Adrenal gland (tissue), 12 donors: ENCODE data around the gene MYADML2. TPM values are rescaled to one million over a fixed set of nuclear protein-coding genes. Genes with fewer than 3 reads are reported as not detected.
A peak's percentile ranks its signal among the peaks of the same experiment; 100 is the strongest.

Source experiments
- DNase-seq, 7 donors: peaks; one replicate each; pipeline ENCODE4 v3.0.0-alpha.2; 2019 to 2020
- H3K27ac ChIP-seq, 5 donors: fragments of 200-600 bp; sonication (generic) in 4 of 5; 1 replicate in 3 of 5; 2 replicates in 2 of 5; pipeline versions ENCODE4 v1.5.1 to v1.8.0; 2016 to 2020; ENCODE audit warnings: mild to moderate bottlenecking in 1 of 5
- H3K27me3 ChIP-seq: fragments of 200-600 bp; 2 replicates; pipeline ENCODE4 v1.8.0; 2021
- H3K36me3 ChIP-seq, 2 donors: fragments of 200-600 bp; replicated peaks in 1 of 2; 1 replicate in 1 of 2; 2 replicates in 1 of 2; pipeline versions ENCODE4 v1.5.1 to v1.8.0; 2018 to 2022
- H3K4me1 ChIP-seq, 2 donors: fragments of 200-600 bp; replicated peaks in 1 of 2; 1 replicate in 1 of 2; 2 replicates in 1 of 2; pipeline versions ENCODE4 v1.5.1 to v1.8.0; 2018 to 2021
- H3K4me3 ChIP-seq, 4 donors: fragments of 200-600 bp; sonication (generic) in 3 of 4; one replicate each; pipeline ENCODE4 v1.5.1; 2016 to 2018
- H3K9me3 ChIP-seq, 3 donors: fragments of 200-600 bp; sonication (generic) in 1 of 3; replicated peaks in 1 of 3; 1 replicate in 2 of 3; 2 replicates in 1 of 3; pipeline versions ENCODE4 v1.5.1 to v1.8.0; 2016 to 2021
- POLR2A ChIP-seq, 2 donors: fragments of 450-650 bp; IDR thresholded peaks; one replicate each; pipeline ENCODE4 v1.6.1; 2017; ENCODE audit warnings: antibody characterized with exemption in 2 of 2, mild to moderate bottlenecking in 2 of 2, moderate library complexity in 1 of 2
- WGBS, 4 donors: extraction: QIAGEN DNeasy Blood & Tissue Kit in 2 of 4; methylation state at CpG; one replicate each; pipeline versions ENCODE4 v1.1.5 to v1.1.7; 2013 to 2017; 5-methylcytosine and 5-hydroxymethylcytosine counted together
- intact Hi-C, 2 donors: fragments of 100-400 bp; cut with DNase I; formaldehyde crosslinking; loops; one replicate each; pipeline versions ENCODE4 v1.14.1 to v1.15.0; 2022 to 2023
- polyA plus RNA-seq, 3 donors: library from polyadenylated mRNA; stranded (reverse); fragments of 200-250 nt in 2 of 3; fragments of 350-450 nt in 1 of 3; fragmentation: Illumina TruSeq in 1 of 3; extraction: RNeasy Lipid Tissue Mini Kit (QIAGEN cat#74804) in 1 of 3; gene quantifications; one replicate each; pipeline ENCODE4 v1.2.3, GENCODE V29; 2013 to 2014
- total RNA-seq, 9 donors: library from RNA; depleted of rRNA in 4 of 9; stranded (reverse); fragments of >200 nt in 4 of 9; fragments of 120-200 nt in 1 of 9; fragmentation: NEBNext Ultra II Directional in 1 of 9; extraction: Animal tissue kit (Norgen Biotek cat#: 25700) in 1 of 9; gene quantifications; one replicate each; pipeline versions ENCODE4 v1.1.0 to v1.2.4, GENCODE V29; 2013 to 2023
- TF ChIP-seq, protein P1 (sequence below), 6 experiments: fragments of 450-650 bp in 4 of 6; fragments of 200-600 bp in 2 of 6; sonication (generic) in 1 of 6; IDR thresholded peaks; 1 replicate in 5 of 6; 2 replicates in 1 of 6; pipeline versions ENCODE4 v1.5.1 to v1.8.0; 2016 to 2021; ENCODE audit warnings: antibody characterized with exemption in 6 of 6, mild to moderate bottlenecking in 2 of 6, moderate library complexity in 1 of 6
- donor health status: healthy with polysubstance abuse.
- donor health status: Bipolar disorder and iron deficiency.
- donor health status: DM: yes; HTN: yes; CAD: no.
- donor health status: DM: no; HTN: no; CAD: no.
- donor health status: DM: no; HTN: no; CAD: no.
- donor health status: DM: yes; HTN: yes; CAD: no.

Gene MYADML2
- total and polyA plus RNA-seq, 12 donors, result not detected

- Histone ChIP-seq H3K27me3 (peaks cover 28% of the 10 kb centered on the region), H3K36me3 (no peaks in the 10 kb centered on the region), H3K27ac (no peak overlapping the region), H3K4me1 (peaks cover 27% of the 10 kb centered on the region in 2 donors), H3K9me3 (no peaks in the 10 kb centered on the region), H3K4me3 (no peak overlapping the region)
- WGBS, 4 donors, result 78 to 86% (median 81%) methylated on average over 18 to 22 of the region's 22 CpGs
- TF ChIP-seq POLR2A (IDR thresholded peaks at IDR 0.05), result no peak
- TF ChIP-seq, protein P1, sequence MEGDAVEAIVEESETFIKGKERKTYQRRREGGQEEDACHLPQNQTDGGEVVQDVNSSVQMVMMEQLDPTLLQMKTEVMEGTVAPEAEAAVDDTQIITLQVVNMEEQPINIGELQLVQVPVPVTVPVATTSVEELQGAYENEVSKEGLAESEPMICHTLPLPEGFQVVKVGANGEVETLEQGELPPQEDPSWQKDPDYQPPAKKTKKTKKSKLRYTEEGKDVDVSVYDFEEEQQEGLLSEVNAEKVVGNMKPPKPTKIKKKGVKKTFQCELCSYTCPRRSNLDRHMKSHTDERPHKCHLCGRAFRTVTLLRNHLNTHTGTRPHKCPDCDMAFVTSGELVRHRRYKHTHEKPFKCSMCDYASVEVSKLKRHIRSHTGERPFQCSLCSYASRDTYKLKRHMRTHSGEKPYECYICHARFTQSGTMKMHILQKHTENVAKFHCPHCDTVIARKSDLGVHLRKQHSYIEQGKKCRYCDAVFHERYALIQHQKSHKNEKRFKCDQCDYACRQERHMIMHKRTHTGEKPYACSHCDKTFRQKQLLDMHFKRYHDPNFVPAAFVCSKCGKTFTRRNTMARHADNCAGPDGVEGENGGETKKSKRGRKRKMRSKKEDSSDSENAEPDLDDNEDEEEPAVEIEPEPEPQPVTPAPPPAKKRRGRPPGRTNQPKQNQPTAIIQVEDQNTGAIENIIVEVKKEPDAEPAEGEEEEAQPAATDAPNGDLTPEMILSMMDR (IDR thresholded peaks at IDR 0.05), result no peak
- DNase-seq, result no peak
- intact Hi-C loops, result no loop called here
Measured at GRCh38 chr17:81964081-81964849, 17.2 kb upstream of the MYADML2 start.

GRCh38 chr17:81962499-81963441, 15.7 kb upstream of the MYADML2 start:
- no peak for TF ChIP-seq POLR2A (IDR thresholded peaks at IDR 0.05)
- H3K4me3 ChIP-seq, result no peak overlapping the region
- peaks cover 35% of the 10 kb centered on the region for H3K27me3 ChIP-seq
- DNase-seq, result no peak
- no peaks in the 10 kb centered on the region for H3K36me3 ChIP-seq
- no peaks in the 10 kb centered on the region for H3K9me3 ChIP-seq
- H3K27ac ChIP-seq, result no peak overlapping the region
- intact Hi-C loops, result no loop called here
- WGBS, 4 donors, result 70 to 76% (median 74%) methylated on average over 19 to 37 of the region's 37 CpGs
- peaks cover 20 to 21% of the 10 kb centered on the region in 2 donors for H3K4me1 ChIP-seq

DNA sequence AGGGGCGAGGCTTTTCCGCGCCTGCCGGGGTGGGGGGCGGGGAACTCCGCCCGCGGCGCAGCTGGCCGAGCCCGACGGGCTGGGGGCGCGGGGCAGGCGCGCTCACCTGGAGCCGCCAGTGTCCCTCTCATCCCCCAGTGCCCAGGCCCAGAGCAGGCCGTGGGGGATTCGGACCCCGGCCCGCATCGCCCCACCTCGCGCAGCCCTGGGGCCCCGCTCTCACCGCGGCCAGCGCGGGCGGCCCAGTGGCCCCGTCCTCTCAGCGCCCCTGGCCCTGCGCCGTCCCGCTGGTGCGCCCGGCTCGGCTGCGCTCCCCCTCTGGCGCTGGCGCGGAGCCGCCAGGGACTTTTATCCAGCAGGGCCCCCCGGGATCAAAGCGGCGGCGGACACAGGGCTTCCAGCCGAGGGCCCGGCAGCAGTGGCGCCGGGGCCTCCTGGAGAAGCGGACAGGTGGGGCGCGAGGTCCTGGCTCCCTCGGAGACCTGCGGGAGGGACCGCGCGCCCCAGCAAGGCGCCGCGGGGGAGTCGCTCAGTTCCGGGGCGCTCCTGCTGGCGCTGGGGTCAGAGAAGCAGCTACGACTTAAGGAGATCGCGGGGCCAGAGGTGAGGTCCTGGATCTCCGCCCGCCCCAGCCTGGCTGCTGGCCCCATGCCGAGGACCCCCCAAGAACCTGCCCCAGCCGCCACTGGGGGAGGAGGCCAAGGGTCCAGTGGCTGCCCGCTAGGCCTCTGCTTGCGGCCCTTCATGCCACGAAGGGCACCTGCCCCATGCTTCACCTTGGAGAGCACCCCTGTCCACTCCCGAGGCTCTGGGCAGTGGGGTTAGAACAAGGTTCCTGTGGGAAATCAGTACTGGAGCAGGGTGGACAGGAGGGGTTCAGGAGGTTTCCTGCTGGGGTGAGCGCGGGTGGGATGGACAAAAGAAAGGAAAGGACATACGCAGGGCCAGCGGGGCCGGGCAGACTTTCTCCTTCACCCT, 14.8 kb upstream of the MYADML2 start:
- Histone ChIP-seq H3K27me3 (peaks cover 35% of the 10 kb centered on the region), H3K27ac (no peak overlapping the region), H3K4me1 (peaks cover 10 to 12% of the 10 kb centered on the region in 2 donors), H3K36me3 (no peaks in the 10 kb centered on the region), H3K9me3 (no peaks in the 10 kb centered on the region), H3K4me3 (no peak overlapping the region)
- WGBS, 4 donors, result 14 to 66% (median 43%) methylated on average over 9 to 82 of the region's 82 CpGs
- no peak for DNase-seq
- TF ChIP-seq POLR2A (IDR thresholded peaks at IDR 0.05), result no peak
- TF ChIP-seq, protein P1 (IDR thresholded peaks at IDR 0.05), result no peak
- intact Hi-C loops, result loop anchor here in 1 of 2 donors (2.0 kb wide), 1 partner anchor 59 kb away; no protein-coding TSS in a partner anchor

DNA sequence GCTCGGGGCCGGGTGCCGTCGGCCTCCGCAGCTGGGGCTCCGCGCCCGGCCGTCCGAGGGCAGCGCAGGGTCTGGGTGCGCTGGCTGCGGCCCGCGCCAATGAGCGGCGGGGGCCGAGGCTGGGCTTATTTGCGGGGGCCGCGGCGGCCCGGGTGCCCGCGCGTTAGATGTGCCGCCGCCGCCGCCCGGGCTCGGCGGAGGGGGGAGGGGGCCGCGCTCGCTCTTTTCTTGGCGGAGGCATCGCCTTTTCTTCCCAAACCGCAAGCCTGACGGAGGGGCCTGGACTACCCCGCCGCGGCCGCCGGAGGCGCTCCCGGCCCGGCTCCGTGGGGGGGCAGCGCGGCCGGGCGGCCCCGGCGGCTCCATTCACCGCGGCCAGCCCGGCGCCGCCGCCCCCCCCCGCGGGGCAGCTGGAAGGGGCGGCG, 14.1 kb upstream of the MYADML2 start, which contains the start of gene NOTUM:
Gene NOTUM (minus strand): TSS at position 101 of the 425 bp plus-strand sequence. CDS start 278 bp downstream, outside the sequence.
- TF ChIP-seq, protein P1 (IDR thresholded peaks at IDR 0.05), result peak in 2 of 6 experiments; percentile 12 to 32
- no peak for TF ChIP-seq POLR2A (IDR thresholded peaks at IDR 0.05)
- intact Hi-C loops, result loop anchor here in 1 of 2 donors (2.0 kb wide), 1 partner anchor 60 kb away; no protein-coding TSS in a partner anchor

More for the DNA sequence above, 14.1 kb upstream of the MYADML2 start, which contains the start of gene NOTUM:
- 0 to 1% (median 1%) methylated on average over 11 to 62 of the region's 65 CpGs; no CpG with 5 or more reads in 1 of the 4 donors for WGBS, 4 donors
- Histone ChIP-seq H3K4me3 (peak within 1 kb of the TSS in 1 of 4 donors; percentile 61), H3K36me3 (no peaks in the 10 kb centered on the region), H3K4me1 (peaks cover 9 to 11% of the 10 kb centered on the region in 2 donors), H3K27me3 (peaks cover 35% of the 10 kb centered on the region), H3K27ac (no peak within 1 kb of the TSS), H3K9me3 (no peaks in the 10 kb centered on the region)
- no peak for DNase-seq
